ENCODE results near the gene AHR. TPM values are rescaled to one million over a fixed set of nuclear protein-coding genes. Genes with fewer than 3 reads are reported as not detected.
A peak's percentile ranks its signal among the peaks of the same experiment; 100 is the strongest.

The AHR gene
- total RNA-seq, 1 experiment from 2014 or later: 72.7 TPM

DNA sequence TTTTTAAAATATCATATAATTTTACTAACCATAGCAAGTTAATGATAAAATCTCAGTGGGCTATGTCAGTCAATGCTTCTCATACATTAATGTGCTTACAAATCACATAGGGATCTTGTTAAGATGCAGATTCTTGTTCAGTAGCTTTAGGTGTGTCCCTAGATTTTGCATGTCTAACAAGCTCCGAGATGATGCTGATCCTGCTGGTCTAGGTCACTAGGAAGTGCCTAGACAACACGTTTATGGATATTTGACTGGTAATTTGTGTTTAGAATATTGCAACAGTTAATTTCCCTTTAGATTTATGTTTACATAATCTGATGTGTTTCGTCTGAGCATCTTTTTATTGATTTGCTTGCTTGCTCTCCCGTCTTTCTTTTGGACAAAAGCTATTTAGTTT is 12.7 kb downstream of the AHR start:
- Histone ChIP-seq H4K20me1 (ENCODE audit: low read length) (peaks cover 54% of the 10 kb centered on the region), H3K4me3 (ENCODE audit: low read length) (no peak overlapping the region), H3K4me2 (ENCODE audit: low read length) (no peak overlapping the region), H3K9me3 (ENCODE audit: low read length) (no peaks in the 10 kb centered on the region), H2AFZ (ENCODE audit: low read length) (no peak overlapping the region), H3K79me2 (ENCODE audit: low read length) (peaks cover 87% of the 10 kb centered on the region), H3K9ac (ENCODE audit: low read length) (no peak overlapping the region), H3F3A (ENCODE audit: low read length, unreplicated experiment) (peaks cover 4% of the 10 kb centered on the region), H3K27me3 (ENCODE audit: low read length) (no peaks in the 10 kb centered on the region), H3K36me3 (ENCODE audit: low read depth, low read length) (peaks cover 30% of the 10 kb centered on the region), H3K4me1 (ENCODE audit: insufficient read depth, low read length) (peaks cover 15% of the 10 kb centered on the region; the same call in 1 of the 2 replicates), H3K27ac (ENCODE audit: low read length) (no peak overlapping the region), H3K9me2 (replicated peaks; ENCODE audit: low read length) (no peaks in the 10 kb centered on the region)
- no peak for TF ChIP-seq EZH2phosphoT487 (IDR thresholded peaks at IDR 0.05; ENCODE audit: borderline replicate concordance, low read length)
- TF ChIP-seq EZH2 (IDR thresholded peaks at IDR 0.05; ENCODE audit: low read length, unreplicated experiment): no peak
- TF ChIP-seq, protein P1, sequence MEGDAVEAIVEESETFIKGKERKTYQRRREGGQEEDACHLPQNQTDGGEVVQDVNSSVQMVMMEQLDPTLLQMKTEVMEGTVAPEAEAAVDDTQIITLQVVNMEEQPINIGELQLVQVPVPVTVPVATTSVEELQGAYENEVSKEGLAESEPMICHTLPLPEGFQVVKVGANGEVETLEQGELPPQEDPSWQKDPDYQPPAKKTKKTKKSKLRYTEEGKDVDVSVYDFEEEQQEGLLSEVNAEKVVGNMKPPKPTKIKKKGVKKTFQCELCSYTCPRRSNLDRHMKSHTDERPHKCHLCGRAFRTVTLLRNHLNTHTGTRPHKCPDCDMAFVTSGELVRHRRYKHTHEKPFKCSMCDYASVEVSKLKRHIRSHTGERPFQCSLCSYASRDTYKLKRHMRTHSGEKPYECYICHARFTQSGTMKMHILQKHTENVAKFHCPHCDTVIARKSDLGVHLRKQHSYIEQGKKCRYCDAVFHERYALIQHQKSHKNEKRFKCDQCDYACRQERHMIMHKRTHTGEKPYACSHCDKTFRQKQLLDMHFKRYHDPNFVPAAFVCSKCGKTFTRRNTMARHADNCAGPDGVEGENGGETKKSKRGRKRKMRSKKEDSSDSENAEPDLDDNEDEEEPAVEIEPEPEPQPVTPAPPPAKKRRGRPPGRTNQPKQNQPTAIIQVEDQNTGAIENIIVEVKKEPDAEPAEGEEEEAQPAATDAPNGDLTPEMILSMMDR (conservative IDR thresholded peaks at IDR 0.05; ENCODE audit: low read depth, low read length): no peak
- no peak for DNase-seq
- CTCF ChIA-PET: no interaction called here
- no peak for ATAC-seq
- intact Hi-C loops (cut with micrococcal nuclease): no loop called here
- BruUV-seq (replicated peaks): no TSS peak
- POLR2A ChIA-PET (ENCODE audit: unreplicated experiment): no interaction called here

GRCh38 chr7:17311952-17312351 is 13.5 kb downstream of the AHR start:
- ChIA-PET CTCF (no interaction called here), POLR2A (ENCODE audit: unreplicated experiment) (no interaction called here)
- TF ChIP-seq, protein P1 (conservative IDR thresholded peaks at IDR 0.05; ENCODE audit: low read depth, low read length): no peak
- no peak for TF ChIP-seq EZH2phosphoT487 (IDR thresholded peaks at IDR 0.05; ENCODE audit: borderline replicate concordance, low read length)
- no peak for TF ChIP-seq EZH2 (IDR thresholded peaks at IDR 0.05; ENCODE audit: low read length, unreplicated experiment)
- intact Hi-C loops (cut with micrococcal nuclease): no loop called here
- Histone ChIP-seq H3K9me3 (ENCODE audit: low read length) (no peaks in the 10 kb centered on the region), H3K36me3 (ENCODE audit: low read depth, low read length) (peaks cover 35% of the 10 kb centered on the region), H3K4me2 (ENCODE audit: low read length) (no peak overlapping the region), H3K9ac (ENCODE audit: low read length) (no peak overlapping the region), H3K4me1 (ENCODE audit: insufficient read depth, low read length) (peaks cover 8% of the 10 kb centered on the region; the same call in 1 of the 2 replicates), H3K27me3 (ENCODE audit: low read length) (no peaks in the 10 kb centered on the region), H3K79me2 (ENCODE audit: low read length) (peaks cover 85% of the 10 kb centered on the region), H3F3A (ENCODE audit: low read length, unreplicated experiment) (peaks cover 4% of the 10 kb centered on the region), H3K27ac (ENCODE audit: low read length) (no peak overlapping the region), H2AFZ (ENCODE audit: low read length) (no peak overlapping the region), H3K9me2 (replicated peaks; ENCODE audit: low read length) (no peaks in the 10 kb centered on the region), H3K4me3 (ENCODE audit: low read length) (no peak overlapping the region), H4K20me1 (ENCODE audit: low read length) (peaks cover 47% of the 10 kb centered on the region)
- ATAC-seq (0 out of 2 replicates have a peak, but pooled peaks have one; percentile 20), DNase-seq (no peak)
- BruUV-seq (replicated peaks): no TSS peak

DNA sequence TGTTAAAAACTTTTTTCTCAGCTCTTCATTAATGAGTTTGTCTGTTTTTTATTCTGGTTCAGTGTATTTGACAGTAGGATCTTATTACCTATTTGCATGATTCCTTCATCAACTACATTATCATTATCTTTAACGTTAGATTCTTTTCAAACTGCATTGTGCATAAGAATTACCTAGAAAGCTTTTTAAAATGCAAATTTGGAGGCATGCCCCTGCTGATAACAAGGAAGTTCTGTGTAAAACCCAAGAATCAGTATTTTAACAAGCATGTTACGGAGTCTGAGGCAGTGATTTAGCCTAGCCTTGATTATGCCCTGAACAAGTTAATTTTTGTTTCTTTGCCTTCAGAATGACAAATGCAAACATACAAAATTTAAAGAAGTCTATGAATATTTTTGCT is 14.2 kb downstream of the AHR start:
- Histone ChIP-seq H2AFZ (ENCODE audit: low read length) (no peak overlapping the region), H3K27me3 (ENCODE audit: low read length) (no peaks in the 10 kb centered on the region), H3K9me2 (replicated peaks; ENCODE audit: low read length) (no peaks in the 10 kb centered on the region), H4K20me1 (ENCODE audit: low read length) (peaks cover 40% of the 10 kb centered on the region), H3K9ac (ENCODE audit: low read length) (no peak overlapping the region), H3K79me2 (ENCODE audit: low read length) (peaks cover 84% of the 10 kb centered on the region), H3K9me3 (ENCODE audit: low read length) (no peaks in the 10 kb centered on the region), H3K4me2 (ENCODE audit: low read length) (no peak overlapping the region), H3F3A (ENCODE audit: low read length, unreplicated experiment) (peaks cover 4% of the 10 kb centered on the region), H3K4me3 (ENCODE audit: low read length) (no peak overlapping the region), H3K36me3 (ENCODE audit: low read depth, low read length) (peaks cover 35% of the 10 kb centered on the region), H3K27ac (ENCODE audit: low read length) (no peak overlapping the region), H3K4me1 (ENCODE audit: insufficient read depth, low read length) (peaks cover 6% of the 10 kb centered on the region; the same call in 1 of the 2 replicates)
- no TSS peak for BruUV-seq (replicated peaks)
- intact Hi-C loops (cut with micrococcal nuclease): no loop called here
- ATAC-seq (no peak), DNase-seq (no peak)
- POLR2A ChIA-PET (ENCODE audit: unreplicated experiment): no interaction called here
- CTCF ChIA-PET: no interaction called here
- TF ChIP-seq EZH2phosphoT487 (IDR thresholded peaks at IDR 0.05; ENCODE audit: borderline replicate concordance, low read length): no peak
- no peak for TF ChIP-seq EZH2 (IDR thresholded peaks at IDR 0.05; ENCODE audit: low read length, unreplicated experiment)
- TF ChIP-seq, protein P1 (conservative IDR thresholded peaks at IDR 0.05; ENCODE audit: low read depth, low read length): no peak

All from PC-3 (cell line).